OCI-LY3 (cell line): ENCODE measurements around the gene LEMD1.

Experiments
- EZH2phosphoT487 ChIP-seq: fragments of 200-600 bp; shearing (Covaris generic); IDR thresholded peaks from 2 replicates; pipeline ENCODE4 v1.6.1; 2018; ENCODE audit warnings: antibody characterized with exemption, mixed run types, low read depth
- TF ChIP-seq, protein P1 (sequence below): fragments of 200-600, 300-600 bp; sonication (generic); IDR thresholded peaks from 2 replicates; pipeline ENCODE4 v1.5.1; 2014; ENCODE audit warnings: antibody characterized with exemption, low read length, low read depth

DNA sequence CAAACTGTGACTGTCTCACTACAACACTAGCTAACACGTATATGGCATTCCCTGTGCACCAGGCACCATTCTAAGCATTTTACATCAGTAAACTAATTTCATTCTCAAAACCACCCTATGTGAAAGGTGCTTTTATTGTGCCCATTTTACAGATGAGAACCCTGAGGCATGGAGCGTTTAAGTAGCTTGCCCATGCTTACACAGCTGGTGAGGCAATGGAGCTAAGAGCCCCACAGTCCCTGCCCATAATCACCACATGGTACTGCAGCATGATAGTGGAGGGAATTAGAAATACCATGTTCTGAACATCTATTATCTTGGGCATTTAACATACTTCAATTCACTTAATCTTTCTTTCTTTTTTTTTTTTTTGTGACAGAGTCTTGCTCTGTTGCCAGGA, 34.0 kb downstream of the LEMD1 start:
- TF ChIP-seq, protein P1, sequence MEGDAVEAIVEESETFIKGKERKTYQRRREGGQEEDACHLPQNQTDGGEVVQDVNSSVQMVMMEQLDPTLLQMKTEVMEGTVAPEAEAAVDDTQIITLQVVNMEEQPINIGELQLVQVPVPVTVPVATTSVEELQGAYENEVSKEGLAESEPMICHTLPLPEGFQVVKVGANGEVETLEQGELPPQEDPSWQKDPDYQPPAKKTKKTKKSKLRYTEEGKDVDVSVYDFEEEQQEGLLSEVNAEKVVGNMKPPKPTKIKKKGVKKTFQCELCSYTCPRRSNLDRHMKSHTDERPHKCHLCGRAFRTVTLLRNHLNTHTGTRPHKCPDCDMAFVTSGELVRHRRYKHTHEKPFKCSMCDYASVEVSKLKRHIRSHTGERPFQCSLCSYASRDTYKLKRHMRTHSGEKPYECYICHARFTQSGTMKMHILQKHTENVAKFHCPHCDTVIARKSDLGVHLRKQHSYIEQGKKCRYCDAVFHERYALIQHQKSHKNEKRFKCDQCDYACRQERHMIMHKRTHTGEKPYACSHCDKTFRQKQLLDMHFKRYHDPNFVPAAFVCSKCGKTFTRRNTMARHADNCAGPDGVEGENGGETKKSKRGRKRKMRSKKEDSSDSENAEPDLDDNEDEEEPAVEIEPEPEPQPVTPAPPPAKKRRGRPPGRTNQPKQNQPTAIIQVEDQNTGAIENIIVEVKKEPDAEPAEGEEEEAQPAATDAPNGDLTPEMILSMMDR = no peak
- TF ChIP-seq EZH2phosphoT487 = no peak
